ENCODE data around the gene KPNA1.

Gene KPNA1

GRCh38 chr3:122389197-122389596, 125.5 kb downstream of the KPNA1 start:
- TF ChIP-seq CTCF (conservative IDR thresholded peaks at IDR 0.05; ENCODE audit: low read depth, low read length), result no peak

GRCh38 chr3:122387709-122388108, 127.0 kb downstream of the KPNA1 start:
- TF ChIP-seq CTCF (conservative IDR thresholded peaks at IDR 0.05; ENCODE audit: low read depth, low read length), result no peak
- H3K4me3 ChIP-seq (ENCODE audit: low read length), result no peak overlapping the region
- DNase-seq (ENCODE audit: low read depth), result no peak

More at GRCh38 chr3:122389197-122389596, 125.5 kb downstream of the KPNA1 start:
- no peak for DNase-seq (ENCODE audit: low read depth)
- H3K4me3 ChIP-seq (ENCODE audit: low read length), result no peak overlapping the region

GRCh38 chr3:122383771-122384697, 130.7 kb downstream of the KPNA1 start, which contains the start of gene FAM162A:
TSS of gene FAM162A (plus strand) at chr3:122384182. CDS start at chr3:122384266, 84 bp downstream.
- peak; percentile 48 for TF ChIP-seq CTCF (conservative IDR thresholded peaks at IDR 0.05; ENCODE audit: low read depth, low read length)
- peak within 1 kb of the TSS; percentile 99 for H3K4me3 ChIP-seq (ENCODE audit: low read length)
- DNase-seq (ENCODE audit: low read depth), result peak; percentile 67

- no peak for TF ChIP-seq CTCF (conservative IDR thresholded peaks at IDR 0.05; ENCODE audit: low read depth, low read length)
These were observed 131.7 kb downstream of the KPNA1 start, which contains the start of gene MIX23 for GRCh38 chr3:122382888-122383666. TSS of gene MIX23 (minus strand) at chr3:122383231. CDS start at chr3:122383224, 7 bp downstream.

GRCh38 chr3:122377975-122378374, 136.8 kb downstream of the KPNA1 start:
- no peak for DNase-seq (ENCODE audit: low read depth)
- H3K4me3 ChIP-seq (ENCODE audit: low read length), result no peak overlapping the region
- no peak for TF ChIP-seq CTCF (conservative IDR thresholded peaks at IDR 0.05; ENCODE audit: low read depth, low read length)

More at GRCh38 chr3:122382888-122383666, 131.7 kb downstream of the KPNA1 start, which contains the start of gene MIX23:
- peak; percentile 47 for DNase-seq (ENCODE audit: low read depth)
- H3K4me3 ChIP-seq (ENCODE audit: low read length), result peak within 1 kb of the TSS; percentile 99

GRCh38 chr3:122374034-122374433, 140.7 kb downstream of the KPNA1 start:
- TF ChIP-seq CTCF (conservative IDR thresholded peaks at IDR 0.05; ENCODE audit: low read depth, low read length), result no peak
- H3K4me3 ChIP-seq (ENCODE audit: low read length), result no peak overlapping the region
- DNase-seq (ENCODE audit: low read depth), result no peak

All from retinal pigment epithelial cell (primary cell).